Measurements from ENCODE around the gene GREM2.

Gene GREM2

GRCh38 chr1:240611619-240612480, at the start of gene GREM2:
Gene GREM2 (minus strand): TSS chr1:240612155. CDS start chr1:240493475, 118,680 bp downstream.
- DNase-seq (ENCODE audit: low spot score) = no peak

DNA sequence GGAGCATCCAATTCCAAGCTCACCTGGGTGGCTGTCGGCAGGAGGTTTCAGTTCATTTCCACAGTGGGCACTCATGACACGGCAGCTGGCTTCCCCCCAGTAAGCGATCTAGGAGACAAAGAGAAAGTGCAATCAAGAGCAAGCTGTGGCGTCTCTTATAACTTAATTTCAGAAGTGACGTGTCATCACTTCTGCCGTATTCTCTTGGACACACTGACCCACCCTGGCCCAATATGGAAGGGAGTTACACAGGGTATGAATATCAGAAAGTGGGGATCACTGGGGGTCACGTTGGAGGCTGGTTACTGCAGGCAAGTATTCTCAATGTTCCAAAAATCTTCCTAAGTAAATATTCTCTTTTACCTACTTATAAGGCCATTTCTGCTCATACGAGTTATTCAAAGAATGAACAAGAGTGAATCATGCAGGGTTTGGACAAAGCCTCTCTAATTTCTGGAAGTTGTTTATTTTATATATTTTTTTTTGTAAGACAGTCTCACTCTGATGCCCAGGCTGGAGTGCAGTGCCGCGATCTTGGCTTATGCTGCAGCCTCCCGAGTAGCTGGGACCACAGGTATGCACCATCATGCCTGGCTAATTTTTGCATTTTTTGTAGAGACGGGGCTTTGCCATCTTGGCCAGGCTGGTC, 46.5 kb upstream of the GREM2 start:
- DNase-seq (ENCODE audit: low spot score) = no peak

DNA sequence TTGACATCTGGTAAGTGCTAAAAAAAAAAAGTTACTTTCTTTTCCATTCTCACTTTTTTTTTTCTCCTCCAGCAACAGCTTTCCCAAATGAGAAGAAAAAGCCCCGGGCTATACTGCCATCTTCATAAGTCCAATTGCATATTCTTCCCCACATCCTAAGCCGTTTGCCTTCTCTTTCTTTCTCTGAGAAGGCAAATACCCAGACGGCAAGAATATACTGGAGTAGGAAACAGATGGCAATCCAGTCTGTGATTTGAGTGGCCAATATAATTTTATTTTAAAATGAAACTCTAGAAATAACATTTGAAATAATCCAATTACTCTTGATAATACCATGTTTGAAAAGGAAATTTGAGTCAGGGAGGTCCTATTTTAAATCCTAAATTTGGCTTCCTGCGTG, 44.6 kb upstream of the GREM2 start:
- DNase-seq (ENCODE audit: low spot score) = no peak

GRCh38 chr1:240652961-240653409, 41.0 kb upstream of the GREM2 start:
- no peak for DNase-seq (ENCODE audit: low spot score)

DNA sequence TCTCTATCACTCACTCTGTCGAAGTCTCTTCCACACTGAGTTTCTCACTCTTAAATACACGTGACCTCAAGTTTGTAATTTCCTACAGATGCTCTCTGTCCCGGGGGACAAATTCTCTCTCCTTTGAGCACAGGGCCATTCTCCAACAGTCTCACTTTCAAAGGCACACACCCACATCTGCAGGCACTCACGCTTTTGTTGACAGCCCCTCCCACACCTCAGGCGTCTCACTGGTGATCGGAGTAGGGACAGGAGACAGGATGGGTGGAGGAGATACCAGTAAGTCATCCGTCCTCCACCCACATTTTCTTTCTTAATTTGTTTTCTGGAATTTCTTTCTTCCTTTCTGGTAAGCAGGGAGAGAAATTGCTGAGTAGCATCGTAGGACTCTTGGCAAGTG, 40.6 kb upstream of the GREM2 start:
- no peak for DNase-seq (ENCODE audit: low spot score)

DNA sequence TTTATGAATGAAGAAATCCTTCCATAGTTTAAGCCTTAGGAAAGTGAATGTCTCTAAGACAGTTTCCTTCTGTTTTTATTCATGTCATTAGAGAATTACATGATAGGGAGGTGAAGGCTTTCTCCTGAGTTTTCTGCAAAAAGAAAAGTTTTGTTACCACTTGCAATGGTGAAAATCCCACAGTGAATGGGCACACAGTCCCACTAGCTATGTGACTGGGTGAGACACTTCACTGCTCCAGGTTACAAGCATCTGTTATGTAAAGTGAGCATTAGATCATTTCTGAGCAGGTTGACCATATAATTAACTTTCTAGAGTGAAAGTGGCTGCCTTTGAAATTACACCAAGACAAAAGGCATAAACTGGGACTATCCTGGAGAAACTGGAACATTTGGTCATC, 38.9 kb upstream of the GREM2 start:
- no peak for DNase-seq (ENCODE audit: low spot score)

DNA sequence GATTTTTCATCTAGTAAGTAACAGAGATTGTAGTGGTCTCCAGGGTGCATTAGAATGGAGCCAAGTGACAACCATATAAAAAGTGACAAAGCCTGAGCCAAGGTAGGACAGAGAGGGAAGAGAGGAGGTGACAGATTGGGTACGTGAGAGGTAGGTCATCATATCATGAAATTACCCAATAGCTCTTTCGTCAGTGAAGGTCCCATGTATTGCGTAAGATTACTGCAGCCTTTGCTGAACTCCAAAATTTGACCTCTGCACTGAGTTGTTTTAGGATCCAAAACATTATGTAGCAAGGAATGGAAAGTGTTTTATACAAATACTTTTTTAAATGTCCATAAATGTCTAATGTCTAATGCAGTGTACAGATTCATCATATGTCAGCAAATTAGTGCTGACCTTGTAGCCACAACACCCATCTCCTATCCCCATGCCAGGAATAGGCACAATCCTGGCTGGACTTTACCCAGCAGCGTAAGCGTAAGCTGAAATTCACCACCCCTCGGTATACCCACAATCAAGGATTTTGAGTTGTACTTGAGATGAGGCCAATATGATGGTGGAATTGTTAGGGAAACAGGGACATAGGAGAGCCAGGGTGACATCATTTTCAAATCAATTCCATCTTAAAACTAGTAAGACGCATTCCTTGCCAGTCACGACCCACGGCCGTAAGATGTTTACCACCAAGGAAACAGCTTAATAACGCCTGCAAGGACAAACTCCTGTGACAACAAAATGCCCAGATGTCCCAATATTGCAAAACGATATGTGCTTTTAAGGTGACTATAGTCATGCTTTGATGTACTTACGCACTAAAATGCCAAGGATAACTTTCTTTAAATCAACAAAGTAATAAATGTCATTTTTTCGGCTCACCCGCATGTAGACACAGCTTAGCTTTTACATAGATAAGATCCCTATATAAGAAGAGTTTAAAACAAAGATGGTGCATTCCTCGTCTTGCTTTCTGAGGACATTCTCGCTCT, 38.1 kb upstream of the GREM2 start:
- no peak for DNase-seq (ENCODE audit: low spot score)

DNA sequence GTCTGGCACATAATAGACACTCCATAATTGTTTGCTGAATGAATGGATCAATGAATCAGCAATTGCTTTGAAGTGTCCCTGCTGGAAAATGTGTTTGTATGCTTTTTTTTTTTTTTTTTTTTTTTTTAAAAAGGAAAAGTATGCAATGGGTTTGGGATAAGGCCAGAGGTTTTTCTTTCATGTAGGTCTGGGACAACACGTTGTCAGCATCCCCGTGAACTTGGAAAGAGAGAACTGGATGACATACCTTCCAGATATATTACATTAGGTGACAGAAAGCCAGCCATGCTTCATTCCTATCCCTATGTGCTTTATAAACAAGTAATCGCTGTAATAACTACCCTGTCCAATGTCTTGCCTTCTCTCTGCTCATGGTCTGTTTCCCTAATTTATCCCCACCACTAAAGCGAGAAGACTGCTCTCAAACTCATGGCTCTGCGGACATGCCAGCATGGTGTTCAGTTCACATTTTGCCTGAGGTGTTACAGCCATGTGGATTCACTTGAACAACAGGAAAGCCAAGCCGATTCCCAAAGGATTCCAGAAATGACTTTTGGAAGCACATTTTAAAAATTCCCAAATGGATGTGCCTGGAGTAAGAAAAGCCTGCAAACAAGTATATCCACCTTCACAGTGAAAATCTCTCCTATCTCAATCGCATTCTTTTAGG, 34.8 kb upstream of the GREM2 start:
- no peak for DNase-seq (ENCODE audit: low spot score)

DNA sequence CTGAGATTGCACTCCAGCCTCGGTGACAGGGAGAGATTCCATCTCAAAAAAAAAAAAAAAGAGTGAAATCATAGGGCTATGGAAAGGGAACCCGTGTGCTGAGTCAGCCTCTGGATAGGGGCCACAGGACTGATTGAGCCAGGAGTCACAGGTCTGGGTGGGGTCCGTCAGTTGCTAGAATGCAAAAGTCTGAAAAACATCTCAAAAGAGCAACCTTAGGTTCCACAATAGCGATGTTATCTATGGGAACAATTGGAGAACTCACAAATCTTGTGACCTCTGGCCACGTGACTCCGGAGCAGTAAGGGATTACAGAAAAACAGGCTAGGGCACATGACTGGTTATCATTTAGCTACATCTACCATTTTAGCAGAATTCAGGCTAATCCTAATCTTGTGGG, 32.8 kb upstream of the GREM2 start:
- DNase-seq (ENCODE audit: low spot score) = no peak

DNA sequence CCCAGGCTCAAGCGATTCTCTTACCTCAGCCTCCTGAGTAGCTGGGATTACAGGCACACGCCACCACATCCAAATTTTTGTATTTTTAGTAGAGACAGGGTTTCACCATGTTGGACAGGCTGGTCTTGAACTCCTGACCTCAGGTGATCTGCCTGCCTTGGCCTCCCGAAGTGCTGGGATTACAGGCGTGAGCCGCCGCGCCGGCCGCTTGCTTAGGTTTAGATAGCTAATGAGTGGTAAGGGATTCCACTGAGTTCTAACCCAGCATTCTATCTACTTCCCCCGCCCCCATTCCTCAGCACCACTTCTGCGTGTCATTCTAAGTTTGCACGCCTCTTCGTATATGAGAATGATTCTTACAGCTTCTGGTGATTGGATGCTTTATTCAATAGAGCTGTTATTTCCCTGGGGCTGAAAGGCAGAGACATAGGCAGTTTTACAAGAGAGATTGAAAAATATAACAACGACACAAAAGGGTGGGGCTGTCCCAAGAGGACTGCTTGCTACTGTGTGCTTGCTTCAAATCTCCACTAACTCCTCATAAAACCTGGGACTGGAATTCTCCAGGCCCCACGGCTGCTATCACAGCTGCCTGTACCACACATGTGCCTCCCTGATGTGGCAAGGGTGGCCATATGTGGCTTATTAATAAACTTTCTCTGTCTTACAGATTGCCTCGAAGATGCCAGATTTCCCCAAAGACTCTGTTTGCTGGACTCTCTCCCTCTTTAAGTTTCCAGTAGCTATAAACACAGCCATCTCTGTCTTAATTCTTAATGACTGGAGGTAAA, 23.7 kb upstream of the GREM2 start:
- DNase-seq (ENCODE audit: low spot score) = no peak

DNA sequence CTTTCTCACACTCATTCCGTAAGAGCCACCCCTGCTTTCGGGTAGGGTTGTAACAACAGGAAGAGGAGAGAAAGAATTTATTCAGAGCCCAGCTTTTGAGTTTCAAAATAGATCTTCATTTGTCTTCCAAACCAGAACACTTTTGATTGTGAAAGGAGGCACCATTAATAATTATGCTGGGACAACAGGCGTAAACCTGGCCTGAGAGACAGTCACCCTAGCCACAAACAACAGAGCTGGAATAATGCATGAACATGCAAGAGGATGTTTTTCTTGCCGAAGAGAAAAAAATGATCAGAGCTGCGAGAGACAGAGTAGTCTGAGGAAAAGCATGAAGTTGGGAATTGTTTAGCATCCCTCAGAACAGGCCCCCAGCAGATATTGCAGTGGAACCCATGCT, 18.5 kb upstream of the GREM2 start:
- no peak for DNase-seq (ENCODE audit: low spot score)

- DNase-seq (ENCODE audit: low spot score) = no peak
These were observed 9.3 kb upstream of the GREM2 start for GRCh38 chr1:240621249-240621648.

GRCh38 chr1:240619906-240620621, 8.1 kb upstream of the GREM2 start:
- DNase-seq (ENCODE audit: low spot score) = no peak

DNA sequence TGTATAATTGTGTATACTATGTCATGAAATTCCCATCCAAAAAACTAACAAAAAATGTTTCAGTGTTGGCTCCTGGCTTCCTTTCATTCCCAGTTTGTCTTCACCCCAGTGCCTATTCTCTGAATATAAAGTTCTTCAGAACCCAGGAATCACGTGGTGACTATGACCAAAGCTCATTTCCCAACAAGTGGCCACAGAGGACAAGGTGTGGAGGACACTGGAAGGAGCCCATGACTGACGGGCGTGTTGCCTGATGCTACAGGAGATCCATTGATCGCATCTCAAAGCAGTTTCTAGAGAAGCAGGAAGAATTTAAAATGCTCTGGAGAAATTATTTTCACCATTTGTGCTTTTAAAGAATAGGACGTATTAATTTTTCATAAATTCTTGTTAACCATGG, 7.4 kb upstream of the GREM2 start:
- no peak for DNase-seq (ENCODE audit: low spot score)

DNA sequence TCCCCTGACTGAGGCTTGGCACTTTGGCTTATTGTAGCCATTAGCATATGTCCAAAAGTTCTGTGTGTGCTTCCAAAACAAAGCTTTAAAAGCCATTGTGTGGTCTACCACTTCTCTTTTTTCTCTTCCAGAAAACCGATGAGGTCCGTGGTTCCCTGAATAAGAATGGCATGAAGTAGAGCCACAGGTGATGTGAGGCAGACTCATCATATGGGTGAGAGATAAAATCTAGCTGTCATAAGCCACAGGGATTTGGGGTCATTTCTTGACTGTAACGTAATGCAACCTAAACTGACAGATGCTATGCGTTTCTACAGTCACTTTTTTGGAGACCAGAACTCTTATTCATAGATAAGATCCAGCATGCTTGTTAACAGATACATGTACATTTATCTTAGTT, 7.0 kb upstream of the GREM2 start:
- DNase-seq (ENCODE audit: low spot score) = no peak

DNA sequence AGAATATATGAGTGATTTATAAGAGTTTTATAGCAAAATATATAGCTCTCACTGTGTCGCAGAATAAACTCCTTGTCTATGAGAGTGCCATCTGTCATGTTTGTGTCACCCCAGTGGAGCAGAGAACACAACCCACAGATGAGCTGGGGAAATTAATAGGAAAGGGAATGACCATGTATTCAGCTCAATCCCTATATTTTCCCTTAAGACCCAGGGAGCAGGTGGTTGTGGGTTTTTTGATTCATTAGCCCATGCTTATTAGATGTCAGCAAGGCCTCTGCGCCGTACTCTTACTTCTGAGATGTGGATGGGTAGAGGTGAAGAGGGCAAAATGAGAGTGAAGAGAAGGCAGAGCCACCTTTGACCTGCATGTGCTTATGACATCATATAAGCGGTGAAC, 4.1 kb upstream of the GREM2 start:
- no peak for DNase-seq (ENCODE audit: low spot score)

DNA sequence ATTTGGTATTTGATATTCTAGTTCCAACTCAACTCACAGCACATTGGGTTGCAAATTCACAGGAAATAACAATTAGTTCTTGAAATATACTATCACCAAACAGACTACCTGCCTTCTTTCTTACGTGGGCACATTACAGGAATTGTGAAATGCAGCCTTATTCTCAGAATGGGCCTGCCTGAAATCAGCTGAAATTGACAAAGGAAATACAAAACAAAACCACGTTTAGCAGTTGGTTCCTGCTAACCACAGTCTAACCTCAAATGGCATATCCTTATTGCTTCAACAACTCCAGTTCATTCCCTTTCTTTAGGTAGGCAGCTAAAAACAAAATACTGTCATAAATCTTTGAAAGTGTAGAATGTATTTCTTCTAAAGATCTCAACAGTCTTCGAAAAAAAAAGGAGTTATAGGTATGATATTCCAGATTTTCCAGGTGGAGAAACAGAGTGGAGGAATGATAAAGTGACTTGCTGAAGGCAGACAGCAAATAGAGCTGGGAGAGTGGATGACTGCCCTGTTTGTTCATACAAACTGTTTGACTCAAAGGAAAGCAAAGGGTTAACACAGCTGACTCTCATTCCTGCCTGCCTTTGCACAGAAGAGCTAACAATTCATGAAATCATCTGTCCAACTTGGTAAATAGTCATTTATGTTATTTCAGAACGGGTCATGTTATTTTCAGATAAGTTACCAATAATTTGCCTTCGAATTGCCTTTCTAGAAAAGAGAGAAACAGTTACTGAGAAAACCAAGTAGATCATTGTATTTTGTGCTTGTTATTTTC, 1.6 kb upstream of the GREM2 start:
- DNase-seq (ENCODE audit: low spot score) = no peak

DNA sequence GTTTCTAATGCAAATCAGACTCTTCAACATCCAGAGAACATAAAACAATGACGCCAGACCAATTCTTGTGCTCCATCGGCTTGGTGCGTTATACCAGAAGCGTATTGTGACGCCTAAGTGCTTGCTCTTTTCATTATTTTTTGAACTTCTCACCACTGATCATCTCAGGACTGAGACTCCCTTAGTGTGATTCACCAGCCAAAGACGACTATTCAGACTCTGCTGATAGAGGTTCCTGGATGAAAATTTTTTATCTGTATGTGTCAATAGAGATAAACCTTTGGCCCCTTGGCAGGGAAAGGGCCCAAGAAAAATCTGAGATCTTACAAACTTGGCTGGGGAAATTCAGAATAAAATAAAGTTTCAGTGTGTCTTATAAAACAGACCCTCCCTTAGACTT, 856 bp upstream of the GREM2 start:
- DNase-seq (ENCODE audit: low spot score) = no peak

DNA sequence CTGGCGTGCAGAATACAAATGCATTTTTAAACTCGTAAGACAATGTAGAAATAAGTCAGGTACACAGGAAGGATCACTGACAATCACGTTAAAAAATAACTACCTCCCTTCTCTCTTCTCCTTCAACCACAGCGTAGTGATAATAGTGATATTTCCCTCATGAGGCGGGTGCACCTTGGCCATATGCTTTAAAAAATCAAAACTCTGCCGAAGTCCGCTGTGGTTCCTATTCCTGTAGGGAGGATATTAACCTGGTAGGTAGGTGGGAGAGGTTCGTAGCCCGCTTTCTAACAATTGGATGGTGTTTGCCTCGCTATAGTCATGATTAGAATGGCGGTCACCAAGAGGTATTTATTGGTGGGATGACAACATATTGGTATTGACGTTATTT, 732 bp downstream of the GREM2 start:
- DNase-seq (ENCODE audit: low spot score) = no peak

DNA sequence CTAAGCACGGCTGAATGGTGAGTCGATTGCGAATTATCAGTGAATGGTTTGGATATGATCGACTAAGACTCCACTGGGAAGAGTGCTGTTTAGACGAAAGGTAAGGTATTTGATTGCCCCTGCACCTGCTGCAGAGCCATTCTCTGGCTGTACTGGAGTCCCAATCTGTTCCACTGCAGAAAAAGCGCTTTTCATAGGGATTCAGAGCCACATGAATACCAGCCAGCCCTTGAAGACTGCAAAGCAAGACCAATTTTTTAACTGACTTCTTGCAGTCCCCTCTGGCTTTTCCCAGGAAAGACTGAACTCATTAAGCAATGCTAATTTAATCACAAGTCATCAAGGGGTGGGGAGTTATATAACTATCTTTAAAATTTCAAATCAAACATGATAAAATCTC, 1.3 kb downstream of the GREM2 start:
- no peak for DNase-seq (ENCODE audit: low spot score)

Data from hematopoietic multipotent progenitor cell treated with erythropoietin and hydrocortisone succinate and interleukin-3 and kit ligand, for 15 days (in vitro differentiated cells).